Caco-2 (cell line): Measurements from ENCODE around the gene NR5A2. TPM values are rescaled to one million over a fixed set of nuclear protein-coding genes. Genes with fewer than 3 reads are reported as not detected.

ENCODE experiments used
- BruUV-seq: library from RNA; stranded (reverse); fragments of 400-500 nt; replicated peaks from 2 replicates; lab custom pipeline; 2021; lab: Mats Ljungman, UMichigan
- CTCF ChIA-PET: fragments of 300-600 bp; sonication (Branson Sonifier 250); formaldehyde crosslinking; loops from one replicate; lab custom pipeline; 2022; ENCODE audit warnings: antibody characterized with exemption; lab: Charles Lee
- POLR2A ChIA-PET: fragments of 300-600 bp; sonication (Branson Sonifier 250); formaldehyde crosslinking; loops from one replicate; lab custom pipeline; 2022; ENCODE audit warnings: antibody characterized with exemption; lab: Charles Lee
- DNase-seq, 2 experiments: peaks; one replicate each; pipeline versions ENCODE4 v3.0.0 to v3.0.0-alpha.2; 2020 to 2022
- H3K27me3 ChIP-seq: replicated peaks from 2 replicates; pipeline ENCODE4 v1.6.0; 2011; ENCODE audit warnings: low read length; ENCODE audit not compliant: control insufficient read depth, insufficient read depth
- H3K36me3 ChIP-seq: 2 replicates; pipeline ENCODE4 v1.5.1; 2011; ENCODE audit warnings: low read length; ENCODE audit not compliant: control insufficient read depth, insufficient read depth
- H3K4me1 ChIP-seq: fragments of 250-450 bp; sonication (Bioruptor Pico); 2 replicates; pipeline ENCODE4 v1.5.1; 2020; ENCODE audit warnings: mild to moderate bottlenecking
- H3K4me3 ChIP-seq: 2 replicates; pipeline ENCODE4 v1.5.1; 2011; ENCODE audit warnings: low read depth, mild to moderate bottlenecking, control low read depth, low read length
- H3K9me3 ChIP-seq: fragments of 250-450 bp; sonication (Bioruptor Pico); 2 replicates; pipeline ENCODE4 v1.5.1; 2020; ENCODE audit warnings: mild to moderate bottlenecking, moderate library complexity
- H3K27ac Mint-ChIP-seq: one replicate; pipeline ENCODE4 v1.8.0; 2022; ENCODE audit warnings: mixed read lengths; ENCODE audit not compliant: unreplicated experiment
- H3K27me3 Mint-ChIP-seq: one replicate; pipeline ENCODE4 v1.8.0; 2022; ENCODE audit warnings: mixed read lengths; ENCODE audit not compliant: insufficient read depth, unreplicated experiment
- H3K36me3 Mint-ChIP-seq: one replicate; pipeline ENCODE4 v1.8.0; 2022; ENCODE audit warnings: mild to moderate bottlenecking, mixed read lengths; ENCODE audit not compliant: insufficient read depth, unreplicated experiment
- H3K4me1 Mint-ChIP-seq: one replicate; pipeline ENCODE4 v1.8.0; 2022; ENCODE audit warnings: low read depth, mixed read lengths; ENCODE audit not compliant: unreplicated experiment
- H3K4me3 Mint-ChIP-seq: one replicate; pipeline ENCODE4 v1.8.0; 2022; ENCODE audit warnings: mild to moderate bottlenecking, moderate library complexity, mixed read lengths; ENCODE audit not compliant: unreplicated experiment
- H3K9me3 Mint-ChIP-seq: one replicate; pipeline ENCODE4 v1.8.0; 2022; ENCODE audit warnings: mixed read lengths; ENCODE audit not compliant: unreplicated experiment
- intact Hi-C: fragments of 100-400 bp; cut with micrococcal nuclease; formaldehyde crosslinking; loops from one replicate; pipeline ENCODE4 v1.10.0; 2022; ENCODE audit not compliant: unreplicated experiment
- total RNA-seq: library from RNA; stranded (reverse); gene quantifications from 2 replicates; pipeline ENCODE4 v1.2.3, GENCODE V29; 2022
- TF ChIP-seq, protein P1 (sequence below), 2 experiments: fragments of 200-600 bp in 1 of 2; IDR thresholded peaks; 1 replicate in 1 of 2; 2 replicates in 1 of 2; pipeline versions ENCODE4 v1.5.1 to v1.8.0; 2011 to 2022; ENCODE audit warnings: antibody characterized with exemption in 1 of 2, control low read depth in 1 of 2, inconsistent platforms in 1 of 2, low read depth in 1 of 2, low read length in 1 of 2, mild to moderate bottlenecking in 1 of 2, moderate library complexity in 1 of 2; ENCODE audit not compliant: insufficient read depth in 1 of 2, severe bottlenecking in 1 of 2, unreplicated experiment in 1 of 2

NR5A2 gene
- total RNA-seq, 1 experiment from 2014 or later: 6.5 TPM

DNA sequence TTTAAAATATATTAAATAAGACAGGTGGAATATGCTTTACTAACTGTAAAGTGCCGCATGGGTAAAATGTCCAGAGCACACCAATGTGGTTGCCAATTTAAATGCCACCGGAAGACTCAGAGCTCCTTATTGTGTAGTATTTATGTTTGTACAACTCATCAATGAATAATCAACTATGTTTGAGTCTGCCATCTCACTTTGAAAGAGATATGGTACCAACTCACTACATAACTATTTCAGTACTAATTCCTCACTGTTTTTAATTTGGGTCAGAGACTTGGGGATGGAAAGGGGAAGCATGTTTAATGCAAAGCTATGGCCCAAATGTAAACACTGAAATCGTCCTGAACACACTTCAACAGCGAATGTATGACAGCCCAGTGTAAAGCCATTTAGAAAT, 144.8 kb downstream of the NR5A2 start:
- TF ChIP-seq, protein P1, sequence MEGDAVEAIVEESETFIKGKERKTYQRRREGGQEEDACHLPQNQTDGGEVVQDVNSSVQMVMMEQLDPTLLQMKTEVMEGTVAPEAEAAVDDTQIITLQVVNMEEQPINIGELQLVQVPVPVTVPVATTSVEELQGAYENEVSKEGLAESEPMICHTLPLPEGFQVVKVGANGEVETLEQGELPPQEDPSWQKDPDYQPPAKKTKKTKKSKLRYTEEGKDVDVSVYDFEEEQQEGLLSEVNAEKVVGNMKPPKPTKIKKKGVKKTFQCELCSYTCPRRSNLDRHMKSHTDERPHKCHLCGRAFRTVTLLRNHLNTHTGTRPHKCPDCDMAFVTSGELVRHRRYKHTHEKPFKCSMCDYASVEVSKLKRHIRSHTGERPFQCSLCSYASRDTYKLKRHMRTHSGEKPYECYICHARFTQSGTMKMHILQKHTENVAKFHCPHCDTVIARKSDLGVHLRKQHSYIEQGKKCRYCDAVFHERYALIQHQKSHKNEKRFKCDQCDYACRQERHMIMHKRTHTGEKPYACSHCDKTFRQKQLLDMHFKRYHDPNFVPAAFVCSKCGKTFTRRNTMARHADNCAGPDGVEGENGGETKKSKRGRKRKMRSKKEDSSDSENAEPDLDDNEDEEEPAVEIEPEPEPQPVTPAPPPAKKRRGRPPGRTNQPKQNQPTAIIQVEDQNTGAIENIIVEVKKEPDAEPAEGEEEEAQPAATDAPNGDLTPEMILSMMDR (IDR thresholded peaks at IDR 0.05; ENCODE audit: insufficient read depth in 1 of 2, low read depth in 1 of 2, low read length in 1 of 2, severe bottlenecking in 1 of 2, unreplicated experiment in 1 of 2): no peak
- intact Hi-C loops: no loop called here
- ChIA-PET POLR2A (no interaction called here), CTCF (no interaction called here)
- Mint-ChIP-seq H3K27ac (no peak overlapping the region), H3K9me3 (no peaks in the 10 kb centered on the region), H3K36me3 (no peaks in the 10 kb centered on the region), H3K27me3 (no peaks in the 10 kb centered on the region), H3K4me1 (peaks cover 14% of the 10 kb centered on the region), H3K4me3 (no peak overlapping the region)
- Histone ChIP-seq H3K36me3 (no peaks in the 10 kb centered on the region), H3K4me1 (no peaks in the 10 kb centered on the region), H3K9me3 (no peaks in the 10 kb centered on the region), H3K4me3 (no peak overlapping the region), H3K27me3 (no peaks in the 10 kb centered on the region)
- BruUV-seq: no TSS peak
- DNase-seq: no peak

DNA sequence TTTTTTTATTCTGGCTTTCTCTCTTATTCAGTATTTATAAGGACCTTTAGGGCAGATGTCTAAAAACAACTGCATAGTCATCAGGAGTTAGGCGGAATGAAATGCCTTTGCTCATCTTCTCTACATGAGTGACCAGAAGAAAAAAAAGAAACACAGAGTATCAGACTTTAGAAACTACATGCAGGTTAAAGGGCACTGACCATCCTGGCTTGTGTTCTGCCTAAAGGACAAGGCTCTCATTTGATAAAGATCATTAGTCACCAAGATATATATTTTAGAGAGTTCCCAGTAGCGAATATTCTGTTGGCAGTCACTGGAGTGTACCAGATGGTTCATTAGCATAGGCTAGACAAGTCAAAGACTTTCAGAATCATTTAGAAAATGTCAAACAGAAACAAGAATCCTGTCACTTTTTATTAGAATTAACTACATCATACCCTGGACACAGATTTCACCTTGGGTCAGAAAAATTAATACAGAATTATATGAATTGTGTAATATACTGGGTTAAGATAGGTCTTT, 145.6 kb downstream of the NR5A2 start:
- H3K27me3 Mint-ChIP-seq: no peaks in the 10 kb centered on the region
- Histone ChIP-seq H3K4me1 (no peaks in the 10 kb centered on the region), H3K9me3 (no peaks in the 10 kb centered on the region), H3K36me3 (no peaks in the 10 kb centered on the region), H3K27me3 (no peaks in the 10 kb centered on the region), H3K4me3 (no peak overlapping the region)
- no peaks in the 10 kb centered on the region for H3K9me3 Mint-ChIP-seq
- H3K4me1 Mint-ChIP-seq: peaks cover 14% of the 10 kb centered on the region
- TF ChIP-seq, protein P1 (IDR thresholded peaks at IDR 0.05; ENCODE audit: insufficient read depth in 1 of 2, low read depth in 1 of 2, low read length in 1 of 2, severe bottlenecking in 1 of 2, unreplicated experiment in 1 of 2): no peak
- intact Hi-C loops: no loop called here
- CTCF ChIA-PET: no interaction called here
- no peak for DNase-seq
- no peaks in the 10 kb centered on the region for H3K36me3 Mint-ChIP-seq
- POLR2A ChIA-PET: no interaction called here
- H3K27ac Mint-ChIP-seq: no peak overlapping the region
- H3K4me3 Mint-ChIP-seq: no peak overlapping the region
- BruUV-seq: no TSS peak

DNA sequence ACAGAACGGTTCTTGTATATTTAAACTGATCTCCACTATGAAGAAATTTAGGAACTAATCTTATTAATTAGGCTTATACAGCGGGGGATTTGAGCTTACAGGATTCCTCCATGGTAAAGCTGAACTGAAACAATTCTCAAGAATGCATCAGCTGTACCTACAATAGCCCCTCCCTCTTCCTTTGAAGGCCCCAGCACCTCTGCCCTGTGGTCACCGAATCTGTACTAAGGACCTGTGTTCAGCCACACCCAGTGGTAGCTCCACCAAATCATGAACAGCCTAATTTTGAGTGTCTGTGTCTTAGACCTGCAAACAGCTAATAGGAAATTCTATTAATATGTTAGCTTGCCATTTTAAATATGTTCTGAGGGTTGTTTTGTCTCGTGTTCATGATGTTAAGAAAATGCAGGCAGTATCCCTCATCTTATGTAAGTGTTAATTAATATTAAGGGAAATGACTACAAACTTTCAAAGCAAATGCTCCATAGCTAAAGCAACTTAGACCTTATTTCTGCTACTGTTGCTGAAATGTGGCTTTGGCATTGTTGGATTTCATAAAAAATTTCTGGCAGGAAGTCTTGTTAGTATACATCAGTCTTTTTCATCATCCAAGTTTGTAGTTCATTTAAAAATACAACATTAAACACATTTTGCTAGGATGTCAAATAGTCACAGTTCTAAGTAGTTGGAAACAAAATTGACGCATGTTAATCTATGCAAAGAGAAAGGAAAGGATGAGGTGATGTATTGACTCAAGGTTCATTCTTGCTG, 147.2 kb downstream of the NR5A2 start:
- TF ChIP-seq, protein P1 (IDR thresholded peaks at IDR 0.05; ENCODE audit: insufficient read depth in 1 of 2, low read depth in 1 of 2, low read length in 1 of 2, severe bottlenecking in 1 of 2, unreplicated experiment in 1 of 2): no peak

More for the DNA sequence above, 147.2 kb downstream of the NR5A2 start:
- H3K36me3 Mint-ChIP-seq: no peaks in the 10 kb centered on the region
- Histone ChIP-seq H3K36me3 (no peaks in the 10 kb centered on the region), H3K4me1 (no peaks in the 10 kb centered on the region), H3K4me3 (no peak overlapping the region), H3K9me3 (no peaks in the 10 kb centered on the region), H3K27me3 (no peaks in the 10 kb centered on the region)
- no peak overlapping the region for H3K27ac Mint-ChIP-seq
- CTCF ChIA-PET: no interaction called here
- peaks cover 14% of the 10 kb centered on the region for H3K4me1 Mint-ChIP-seq
- POLR2A ChIA-PET: no interaction called here
- intact Hi-C loops: no loop called here
- H3K27me3 Mint-ChIP-seq: no peaks in the 10 kb centered on the region
- no peak for DNase-seq
- H3K4me3 Mint-ChIP-seq: no peak overlapping the region
- no peaks in the 10 kb centered on the region for H3K9me3 Mint-ChIP-seq
- no TSS peak for BruUV-seq
